GM23248 (cell line): ENCODE results near the gene ACSM2A. TPM values are rescaled to one million over a fixed set of nuclear protein-coding genes. Genes with fewer than 3 reads are reported as not detected.
"Not testable (repeated sequence)": the region's sequence is repeated elsewhere in the genome, so short reads cannot be mapped to it uniquely, and the experiment has no call there.

ENCODE experiments used
- DNase-seq: peaks from one replicate; pipeline ENCODE4 v3.0.0-alpha.2; 2015
- H2AFZ ChIP-seq: fragments of 200-600 bp; sonication (generic); 2 replicates; pipeline ENCODE4 v1.6.1; 2016; ENCODE audit warnings: antibody characterized with exemption
- H3F3A ChIP-seq: fragments of 200-600 bp; sonication (generic); 2 replicates; pipeline ENCODE4 v1.6.1; 2016; ENCODE audit warnings: mild to moderate bottlenecking, antibody characterized with exemption, mixed run types; ENCODE audit not compliant: insufficient read depth
- H3K27ac ChIP-seq: fragments of 200-600 bp; sonication (generic); 2 replicates; pipeline ENCODE4 v1.5.1; 2016; ENCODE audit warnings: mild to moderate bottlenecking
- H3K27me3 ChIP-seq: fragments of 200-600 bp; sonication (generic); replicated peaks from 2 replicates; pipeline ENCODE4 v1.6.1; 2016; ENCODE audit warnings: mild to moderate bottlenecking; ENCODE audit not compliant: insufficient read depth
- H3K36me3 ChIP-seq: fragments of 200-600 bp; sonication (generic); 2 replicates; pipeline ENCODE4 v1.6.1; 2016; ENCODE audit warnings: low read depth, mild to moderate bottlenecking
- H3K4me1 ChIP-seq: fragments of 200-600 bp; sonication (generic); 2 replicates; pipeline ENCODE4 v1.6.1; 2016; ENCODE audit warnings: mild to moderate bottlenecking; ENCODE audit not compliant: insufficient read depth
- H3K4me2 ChIP-seq: fragments of 200-600 bp; sonication (generic); one replicate; pipeline ENCODE4 v1.6.1; 2016; ENCODE audit warnings: mild to moderate bottlenecking; ENCODE audit not compliant: unreplicated experiment
- H3K4me3 ChIP-seq: fragments of 200-600 bp; sonication (generic); 2 replicates; pipeline ENCODE4 v1.5.1; 2016; ENCODE audit warnings: mild to moderate bottlenecking
- H3K79me2 ChIP-seq: fragments of 200-600 bp; sonication (generic); 2 replicates; pipeline ENCODE4 v1.6.1; 2016; ENCODE audit warnings: mild to moderate bottlenecking; ENCODE audit not compliant: insufficient read depth
- H3K9ac ChIP-seq: fragments of 200-600 bp; sonication (generic); 2 replicates; pipeline ENCODE4 v1.6.1; 2016; ENCODE audit warnings: mild to moderate bottlenecking
- H3K9me2 ChIP-seq: fragments of 200-600 bp; sonication (generic); 2 replicates; pipeline ENCODE4 v1.6.1; 2016; ENCODE audit warnings: mixed run types, mild to moderate bottlenecking, moderate library complexity; ENCODE audit not compliant: insufficient read depth
- H3K9me3 ChIP-seq: fragments of 200-600 bp; sonication (generic); one replicate; pipeline ENCODE4 v1.6.1; 2017; ENCODE audit warnings: low read depth
- H4K20me1 ChIP-seq: fragments of 200-600 bp; sonication (generic); 2 replicates; pipeline ENCODE4 v1.6.0; 2016; ENCODE audit not compliant: insufficient read depth
- EZH2 ChIP-seq: fragments of 200-600 bp; sonication (generic); IDR thresholded peaks from 2 replicates; pipeline ENCODE4 v1.6.1; 2018; ENCODE audit warnings: antibody characterized with exemption, mild to moderate bottlenecking; ENCODE audit not compliant: insufficient read depth, poor library complexity, severe bottlenecking
- EZH2phosphoT487 ChIP-seq: fragments of 200-600 bp; sonication (generic); IDR thresholded peaks from 2 replicates; pipeline ENCODE4 v1.6.1; 2018; ENCODE audit warnings: antibody characterized with exemption, moderate library complexity, mild to moderate bottlenecking, low read depth; ENCODE audit not compliant: insufficient read depth
- WGBS, 2 experiments: methylation state at CpG; one replicate each; pipeline ENCODE4 v1.1.6; 2015 to 2017; ENCODE audit warnings: low lambda C conversion rate in 2 of 2, low coverage in 1 of 2; ENCODE audit errors: missing lambda C conversion rate in 2 of 2; 5-methylcytosine and 5-hydroxymethylcytosine counted together
- in situ Hi-C: fragments of 300-500 bp; cut with MboI; formaldehyde crosslinking; loops from 2 replicates; pipeline ENCODE4 v1.15.0; 2020
- polyA plus RNA-seq: library from polyadenylated mRNA; unstranded; fragments of >200 nt; fragmentation: Nextera tagmentation; extraction: Ambion mirVana; gene quantifications from 2 replicates; pipeline ENCODE4 v1.2.1, GENCODE V29; 2016
- total RNA-seq: library from RNA; depleted of rRNA; stranded (reverse); fragments of >200 nt; shearing (Covaris generic); gene quantifications from 2 replicates; pipeline ENCODE4 v1.2.3, GENCODE V29; 2014

Gene ACSM2A
- total and polyA plus RNA-seq, 2 experiments from 2014 or later, result not detected

DNA sequence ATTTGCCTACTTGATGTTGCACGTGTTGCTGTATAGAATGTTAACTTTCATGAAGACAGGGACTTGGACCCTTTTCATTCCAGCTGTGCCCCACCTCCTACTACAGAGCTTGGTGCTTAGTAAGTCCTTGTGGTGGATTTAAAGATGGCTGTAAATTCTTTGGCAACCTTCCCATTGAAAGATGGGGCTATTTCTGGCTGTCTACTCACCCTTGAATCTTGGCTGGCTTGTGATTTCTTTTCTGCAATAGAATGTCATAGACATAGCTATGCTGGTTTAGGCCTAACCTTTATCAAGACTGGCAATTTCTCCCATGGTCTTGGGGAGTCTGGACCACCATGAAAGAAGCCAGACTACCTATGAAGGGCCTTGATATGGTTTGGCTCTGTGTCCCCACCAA is 59.0 kb downstream of the ACSM2A start:
- Histone ChIP-seq H3K27me3 (no peaks in the 10 kb centered on the region), H3K9me3 (no peaks in the 10 kb centered on the region), H3K9me2 (no peaks in the 10 kb centered on the region), H3K27ac (no peak overlapping the region), H2AFZ (no peak overlapping the region), H3K4me1 (no peaks in the 10 kb centered on the region), H3F3A (no peaks in the 10 kb centered on the region), H4K20me1 (no peaks in the 10 kb centered on the region), H3K4me2 (no peak overlapping the region), H3K4me3 (no peak overlapping the region), H3K36me3 (no peaks in the 10 kb centered on the region), H3K79me2 (no peaks in the 10 kb centered on the region), H3K9ac (no peak overlapping the region)
- in situ Hi-C loops, result no loop called here
- no peak for TF ChIP-seq EZH2
- no peak for TF ChIP-seq EZH2phosphoT487
- DNase-seq, result no peak
- WGBS, 2 experiments, result 11 to 19% methylated on average over 1 of the region's 1 CpG

DNA sequence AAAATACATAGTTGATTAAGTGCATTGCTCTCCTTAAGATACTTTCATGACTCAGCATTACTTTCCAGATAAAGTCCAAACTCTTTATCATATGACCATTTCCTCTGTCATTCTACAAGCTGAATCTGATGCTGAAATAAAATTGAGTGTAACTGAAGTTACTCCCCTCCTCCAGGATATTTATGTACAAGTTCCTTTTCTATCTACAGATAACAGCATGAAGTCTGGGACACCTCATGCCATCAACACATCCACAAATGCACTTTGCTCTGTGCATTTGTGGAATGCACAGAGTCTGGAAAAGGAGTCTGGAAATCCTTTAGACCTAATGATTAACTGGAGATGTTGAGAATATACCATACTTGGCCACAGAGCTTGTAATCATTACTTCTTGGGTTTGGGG is 64.4 kb downstream of the ACSM2A start:
- no peak for TF ChIP-seq EZH2
- TF ChIP-seq EZH2phosphoT487, result no peak
- Histone ChIP-seq H3K9ac (no peak overlapping the region), H4K20me1 (no peaks in the 10 kb centered on the region), H3K4me2 (no peak overlapping the region), H3K36me3 (no peaks in the 10 kb centered on the region), H3F3A (no peaks in the 10 kb centered on the region), H3K79me2 (no peaks in the 10 kb centered on the region), H3K27me3 (no peaks in the 10 kb centered on the region), H3K9me2 (no peaks in the 10 kb centered on the region), H3K4me3 (no peak overlapping the region), H2AFZ (no peak overlapping the region), H3K27ac (no peak overlapping the region), H3K9me3 (no peaks in the 10 kb centered on the region), H3K4me1 (no peaks in the 10 kb centered on the region)
- no peak for DNase-seq
- in situ Hi-C loops, result no loop called here

DNA sequence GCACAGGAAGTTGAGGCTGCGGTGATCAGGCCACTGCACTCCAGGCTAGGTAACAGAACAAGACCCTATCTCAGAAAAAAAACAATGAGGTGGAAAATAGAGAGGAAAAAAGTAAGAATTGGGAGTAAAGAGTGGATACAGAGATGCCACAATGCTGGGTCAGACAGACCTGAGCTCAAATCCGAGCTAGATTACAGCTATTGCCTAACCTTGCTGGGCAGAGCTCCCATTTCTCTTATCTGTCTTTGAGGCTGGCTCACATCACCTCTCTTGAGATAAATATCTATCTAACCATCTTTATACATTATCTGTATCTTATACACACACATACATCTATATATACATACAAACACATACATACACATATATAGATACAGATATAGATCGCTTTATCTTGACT is 65.8 kb downstream of the ACSM2A start:
- Histone ChIP-seq H3K27ac (no peak overlapping the region), H2AFZ (no peak overlapping the region), H3F3A (no peaks in the 10 kb centered on the region), H4K20me1 (no peaks in the 10 kb centered on the region), H3K36me3 (no peaks in the 10 kb centered on the region), H3K9me2 (no peaks in the 10 kb centered on the region), H3K4me1 (no peaks in the 10 kb centered on the region), H3K9me3 (no peaks in the 10 kb centered on the region), H3K79me2 (no peaks in the 10 kb centered on the region), H3K4me2 (no peak overlapping the region), H3K4me3 (no peak overlapping the region), H3K9ac (no peak overlapping the region), H3K27me3 (no peaks in the 10 kb centered on the region)
- in situ Hi-C loops, result no loop called here
- WGBS, 2 experiments, result 20 to 22% methylated on average over 3 of the region's 3 CpGs
- TF ChIP-seq EZH2 (no peak), EZH2phosphoT487 (no peak)
- no peak for DNase-seq

DNA sequence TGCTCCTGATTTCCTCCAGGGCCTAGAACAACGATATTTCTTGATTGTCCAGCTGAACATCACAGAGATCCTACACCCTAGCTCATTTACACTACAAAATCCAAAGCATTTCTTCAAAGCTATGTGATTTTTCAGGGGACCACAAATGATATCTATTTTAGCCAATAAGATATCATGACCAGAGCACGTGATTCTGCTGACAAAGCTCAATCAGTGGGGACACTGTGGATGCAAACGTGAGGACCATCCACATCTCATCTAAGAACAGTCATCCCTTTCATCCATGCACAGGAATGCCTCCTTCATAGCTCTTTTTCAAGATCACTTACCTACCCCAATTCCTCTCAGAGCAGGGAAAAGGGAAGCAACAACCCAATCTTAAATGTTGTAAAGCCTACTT is 67.9 kb downstream of the ACSM2A start:
- Histone ChIP-seq H2AFZ (no peak overlapping the region), H3K4me3 (no peak overlapping the region), H3K9ac (no peak overlapping the region), H4K20me1 (no peaks in the 10 kb centered on the region), H3K79me2 (no peaks in the 10 kb centered on the region), H3K9me2 (no peaks in the 10 kb centered on the region), H3K4me1 (no peaks in the 10 kb centered on the region), H3K9me3 (no peaks in the 10 kb centered on the region), H3F3A (no peaks in the 10 kb centered on the region), H3K36me3 (no peaks in the 10 kb centered on the region), H3K27ac (no peak overlapping the region), H3K27me3 (no peaks in the 10 kb centered on the region), H3K4me2 (no peak overlapping the region)
- WGBS, 2 experiments, result 1 to 3% methylated on average over 3 of the region's 3 CpGs
- DNase-seq, result no peak
- in situ Hi-C loops, result no loop called here
- TF ChIP-seq EZH2phosphoT487, result no peak
- TF ChIP-seq EZH2, result no peak

GRCh38 chr16:20520103-20520502 is 68.8 kb downstream of the ACSM2A start:
- Histone ChIP-seq H3K27me3 (no peaks in the 10 kb centered on the region), H3K9ac (no peak overlapping the region), H3K4me2 (no peak overlapping the region), H3K79me2 (no peaks in the 10 kb centered on the region), H3K4me3 (no peak overlapping the region), H3K36me3 (no peaks in the 10 kb centered on the region), H3K27ac (no peak overlapping the region), H2AFZ (no peak overlapping the region), H4K20me1 (no peaks in the 10 kb centered on the region), H3K9me3 (no peaks in the 10 kb centered on the region), H3K9me2 (no peaks in the 10 kb centered on the region), H3K4me1 (no peaks in the 10 kb centered on the region), H3F3A (no peaks in the 10 kb centered on the region)
- in situ Hi-C loops, result no loop called here
- WGBS, 2 experiments, result 0 to 4% methylated on average over 1 of the region's 1 CpG
- DNase-seq, result no peak
- TF ChIP-seq EZH2 (no peak), EZH2phosphoT487 (no peak)

GRCh38 chr16:20531795-20532194 is 80.5 kb downstream of the ACSM2A start:
- H3F3A ChIP-seq, H3K36me3 ChIP-seq, H2AFZ ChIP-seq, H3K27me3 ChIP-seq, H3K79me2 ChIP-seq, in situ Hi-C loops, H3K9me2 ChIP-seq, H4K20me1 ChIP-seq, H3K4me1 ChIP-seq, H3K9me3 ChIP-seq, H3K9ac ChIP-seq, H3K4me2 ChIP-seq, H3K27ac ChIP-seq, DNase-seq, H3K4me3 ChIP-seq: not testable (repeated sequence)
- no CpG with 5 or more reads among the region's 13 CpGs for WGBS, 2 experiments

- H3K27me3 ChIP-seq, H3K4me1 ChIP-seq, DNase-seq, H3K9ac ChIP-seq, H3K4me3 ChIP-seq, H3K4me2 ChIP-seq, H3K9me3 ChIP-seq, H3K36me3 ChIP-seq, H3K27ac ChIP-seq, H3K79me2 ChIP-seq, in situ Hi-C loops, H3K9me2 ChIP-seq, H3F3A ChIP-seq, H2AFZ ChIP-seq, H4K20me1 ChIP-seq: not testable (repeated sequence)
- no CpG with 5 or more reads among the region's 3 CpGs for WGBS, 2 experiments
Observed at GRCh38 chr16:20532284-20532792, 81.0 kb downstream of the ACSM2A start.
